H9 (cell line): ENCODE data around the gene NMUR1. TPM values are rescaled to one million over a fixed set of nuclear protein-coding genes. Genes with fewer than 3 reads are reported as not detected.

Experiments
- DNase-seq: peaks from one replicate; pipeline ENCODE4 v3.0.0-alpha.2; 2017
- H2AFZ ChIP-seq: one replicate; pipeline ENCODE4 v1.6.1; 2013; ENCODE audit warnings: mild to moderate bottlenecking, low read length, control low read depth, moderate library complexity
- H2AK5ac ChIP-seq: 2 replicates; pipeline ENCODE4 v1.6.1; 2013; ENCODE audit warnings: low read length, control low read depth, mixed read lengths; ENCODE audit not compliant: insufficient read length
- H2BK120ac ChIP-seq: one replicate; pipeline ENCODE4 v1.6.1; 2013; ENCODE audit warnings: low read depth, mild to moderate bottlenecking, low read length, control low read depth, inconsistent platforms; ENCODE audit not compliant: poor library complexity, severe bottlenecking
- H2BK12ac ChIP-seq: 2 replicates; pipeline ENCODE4 v1.6.1; 2013; ENCODE audit warnings: low read length, control low read depth, mixed read lengths, low read depth; ENCODE audit not compliant: insufficient read length
- H2BK15ac ChIP-seq: 2 replicates; pipeline ENCODE4 v1.6.1; 2013; ENCODE audit warnings: low read depth, low read length, control low read depth
- H2BK20ac ChIP-seq: one replicate; pipeline ENCODE4 v1.6.1; 2013; ENCODE audit warnings: low read depth, mild to moderate bottlenecking, low read length, control low read depth, inconsistent platforms; ENCODE audit not compliant: poor library complexity, severe bottlenecking
- H2BK5ac ChIP-seq: 2 replicates; pipeline ENCODE4 v1.6.1; 2013; ENCODE audit warnings: low read length, control low read depth, mixed read lengths; ENCODE audit not compliant: insufficient read length
- H3K14ac ChIP-seq: 2 replicates; pipeline ENCODE4 v1.6.1; 2013; ENCODE audit warnings: low read length, control low read depth; ENCODE audit not compliant: insufficient read depth
- H3K18ac ChIP-seq: 2 replicates; pipeline ENCODE4 v1.6.1; 2013; ENCODE audit warnings: low read depth, mild to moderate bottlenecking, mixed read lengths, low read length, control low read depth; ENCODE audit not compliant: insufficient read length
- H3K23ac ChIP-seq: 2 replicates; pipeline ENCODE4 v1.6.1; 2013; ENCODE audit warnings: low read length, control low read depth, mixed read lengths, low read depth; ENCODE audit not compliant: insufficient read length
- H3K23me2 ChIP-seq: 2 replicates; pipeline ENCODE4 v1.6.1; 2013; ENCODE audit warnings: low read depth, mild to moderate bottlenecking, mixed read lengths, low read length, control low read depth; ENCODE audit not compliant: insufficient read length, poor library complexity, severe bottlenecking
- H3K27ac ChIP-seq: 2 replicates; pipeline ENCODE4 v1.5.1; 2013; ENCODE audit warnings: low read length, control low read depth, mixed read lengths, low read depth; ENCODE audit not compliant: insufficient read length
- H3K27me3 ChIP-seq: 2 replicates; pipeline ENCODE4 v1.6.1; 2013; ENCODE audit warnings: low read length, control low read depth, inconsistent platforms; ENCODE audit not compliant: insufficient read depth
- H3K4ac ChIP-seq: 2 replicates; pipeline ENCODE4 v1.6.1; 2013; ENCODE audit warnings: low read depth, mild to moderate bottlenecking, control low read depth, inconsistent platforms, low read length, moderate library complexity
- H3K4me1 ChIP-seq: 2 replicates; pipeline ENCODE4 v1.6.1; 2013; ENCODE audit warnings: low read length, control low read depth, inconsistent platforms; ENCODE audit not compliant: insufficient read depth
- H3K4me2 ChIP-seq: 2 replicates; pipeline ENCODE4 v1.6.1; 2013; ENCODE audit warnings: low read length, control low read depth, mixed read lengths; ENCODE audit not compliant: insufficient read length, insufficient read depth
- H3K56ac ChIP-seq: 2 replicates; pipeline ENCODE4 v1.6.1; 2013; ENCODE audit warnings: low read depth, mild to moderate bottlenecking, mixed read lengths, low read length, control low read depth; ENCODE audit not compliant: insufficient read length
- H3K79me1 ChIP-seq: 2 replicates; pipeline ENCODE4 v1.6.1; 2013; ENCODE audit warnings: low read depth, mild to moderate bottlenecking, moderate library complexity, low read length, control low read depth, inconsistent platforms; ENCODE audit not compliant: insufficient read depth, poor library complexity, severe bottlenecking
- H3K79me2 ChIP-seq: 2 replicates; pipeline ENCODE4 v1.6.1; 2013; ENCODE audit warnings: low read length, control low read depth, inconsistent platforms; ENCODE audit not compliant: insufficient read depth
- H3K9ac ChIP-seq: 2 replicates; pipeline ENCODE4 v1.6.1; 2013; ENCODE audit warnings: low read length, control low read depth, mixed read lengths; ENCODE audit not compliant: insufficient read length; ENCODE audit errors: extremely low read depth
- H3K9me3 ChIP-seq: one replicate; pipeline ENCODE4 v1.6.1; 2013; ENCODE audit warnings: low read depth, low read length, inconsistent platforms; ENCODE audit not compliant: control insufficient read depth
- H3T11ph ChIP-seq: one replicate; pipeline ENCODE4 v1.6.1; 2013; ENCODE audit warnings: mild to moderate bottlenecking, low read length, control low read depth, inconsistent platforms
- H4K20me1 ChIP-seq: one replicate; pipeline ENCODE4 v1.6.1; 2013; ENCODE audit not compliant: control insufficient read depth, insufficient read length, insufficient read depth
- H4K5ac ChIP-seq: 2 replicates; pipeline ENCODE4 v1.6.1; 2013; ENCODE audit warnings: low read depth, mild to moderate bottlenecking, mixed read lengths, low read length, control low read depth; ENCODE audit not compliant: insufficient read length
- H4K8ac ChIP-seq: replicated peaks from 2 replicates; pipeline ENCODE4 v1.6.1; 2013; ENCODE audit warnings: low read length, control low read depth, mixed read lengths, low read depth; ENCODE audit not compliant: insufficient read length
- H4K91ac ChIP-seq: 2 replicates; pipeline ENCODE4 v1.6.1; 2013; ENCODE audit warnings: low read depth, mild to moderate bottlenecking, moderate library complexity, mixed read lengths, low read length, control low read depth; ENCODE audit not compliant: insufficient read length
- H3K27ac Mint-ChIP-seq, 3 experiments: 2 replicates in 2 of 3; 3 replicates in 1 of 3; pipeline ENCODE4 v1.8.0; 2020 to 2021; ENCODE audit warnings: mixed read lengths in 3 of 3, mild to moderate bottlenecking in 1 of 3, moderate library complexity in 1 of 3
- H3K27me3 Mint-ChIP-seq: 2 replicates; pipeline ENCODE4 v1.8.0; 2021; ENCODE audit warnings: low read depth, mild to moderate bottlenecking, moderate library complexity, mixed read lengths
- H3K36me3 Mint-ChIP-seq, 3 experiments: 2 replicates in 2 of 3; 3 replicates in 1 of 3; pipeline ENCODE4 v1.8.0; 2020 to 2021; ENCODE audit warnings: low read depth in 3 of 3, mixed read lengths in 3 of 3; ENCODE audit not compliant: insufficient read depth in 1 of 3
- H3K4me1 Mint-ChIP-seq, 2 experiments: 2 replicates each; pipeline ENCODE4 v1.8.0; 2020; ENCODE audit warnings: mixed read lengths in 2 of 2
- H3K4me3 Mint-ChIP-seq, 2 experiments: 2 replicates in 1 of 2; 3 replicates in 1 of 2; pipeline ENCODE4 v1.8.0; 2020 to 2021; ENCODE audit warnings: mild to moderate bottlenecking in 2 of 2, mixed read lengths in 2 of 2, moderate library complexity in 1 of 2
- H3K9me3 Mint-ChIP-seq, 2 experiments: 2 replicates in 1 of 2; 3 replicates in 1 of 2; pipeline ENCODE4 v1.8.0; 2020; ENCODE audit warnings: mild to moderate bottlenecking in 2 of 2, mixed read lengths in 2 of 2, moderate library complexity in 1 of 2
- CTCF ChIP-seq: fragments of 200-600 bp; sonication (generic); conservative IDR thresholded peaks from 3 replicates; pipeline ENCODE4 v1.8.0; 2021; ENCODE audit warnings: antibody characterized with exemption, mild to moderate bottlenecking
- WGBS: extraction: QIAGEN DNeasy Blood & Tissue Kit; methylation state at CpG from one replicate; pipeline ENCODE4 v1.1.7; 2013; ENCODE audit warnings: missing lambda C conversion rate, low lambda C conversion rate, mixed read lengths; ENCODE audit not compliant: insufficient read length; ENCODE audit errors: extremely low coverage; 5-methylcytosine and 5-hydroxymethylcytosine counted together
- total RNA-seq: library from RNA; stranded (reverse); gene quantifications from 2 replicates; pipeline ENCODE4 v1.2.1, GENCODE V29; 2021

NMUR1 gene
- total RNA-seq, 1 experiment from 2014 or later = 0.20 TPM

- H3K27me3 ChIP-seq = no peaks in the 10 kb centered on the region
- Mint-ChIP-seq H3K27me3 (peaks cover 6% of the 10 kb centered on the region; the same call in 1 of the 2 replicates), H3K9me3 (no peaks in the 10 kb centered on the region), H3K4me1 (peaks cover 0 to 2% of the 10 kb centered on the region in 2 experiments; a peak in 1 of 4 replicates), H3K4me3 (no peak overlapping the region), H3K27ac (no peak overlapping the region), H3K36me3 (no peaks in the 10 kb centered on the region)
- H3T11ph ChIP-seq = no peak overlapping the region
- no peak overlapping the region for H2BK15ac ChIP-seq
- no peak overlapping the region for H2BK5ac ChIP-seq
- DNase-seq = no peak
- H3K79me2 ChIP-seq = no peaks in the 10 kb centered on the region
- H2BK120ac ChIP-seq = no peak overlapping the region
- H2AK5ac ChIP-seq = no peak overlapping the region
- no CpG with 5 or more reads among the region's 3 CpGs for WGBS
- H3K79me1 ChIP-seq = no peaks in the 10 kb centered on the region
- no peak overlapping the region for H3K9ac ChIP-seq
- no peak overlapping the region for H3K4ac ChIP-seq
- H2AFZ ChIP-seq = no peak overlapping the region
- no peak overlapping the region for H3K27ac ChIP-seq
- no peaks in the 10 kb centered on the region for H3K23me2 ChIP-seq
- H3K56ac ChIP-seq = no peak overlapping the region
- H2BK12ac ChIP-seq = no peak overlapping the region
- H3K23ac ChIP-seq = no peak overlapping the region
- H3K14ac ChIP-seq = no peak overlapping the region
- H3K4me2 ChIP-seq = no peak overlapping the region
- TF ChIP-seq CTCF = no peak
- H4K8ac ChIP-seq = no peak overlapping the region
- no peak overlapping the region for H2BK20ac ChIP-seq
- H3K18ac ChIP-seq = no peak overlapping the region
- no peaks in the 10 kb centered on the region for H3K9me3 ChIP-seq
- H4K91ac ChIP-seq = no peak overlapping the region
- H3K4me1 ChIP-seq = no peaks in the 10 kb centered on the region
- no peaks in the 10 kb centered on the region for H4K20me1 ChIP-seq
- H4K5ac ChIP-seq = no peak overlapping the region
These were observed 53.3 kb downstream of the NMUR1 start for GRCh38 chr2:231476920-231477319.
